Neural progenitor cell (in vitro differentiated cells): Measurements from ENCODE around the gene PNP. TPM values are rescaled to one million over a fixed set of nuclear protein-coding genes. Genes with fewer than 3 reads are reported as not detected.

ENCODE experiments used
- DNase-seq: peaks from one replicate; pipeline ENCODE4 v3.0.0-alpha.2; 2016; ENCODE audit warnings: low spot score
- H2AFZ ChIP-seq: fragments of 200-600 bp; sonication (generic); replicated peaks from 2 replicates; pipeline ENCODE4 v1.6.1; 2016; ENCODE audit warnings: antibody characterized with exemption
- H3F3A ChIP-seq: fragments of 200-600 bp; sonication (generic); 2 replicates; pipeline ENCODE4 v1.6.1; 2016; ENCODE audit warnings: antibody characterized with exemption, low read depth
- H3K27ac ChIP-seq: fragments of 200-600 bp; sonication (generic); 2 replicates; pipeline ENCODE4 v1.5.1; 2016; ENCODE audit warnings: mild to moderate bottlenecking
- H3K27me3 ChIP-seq: fragments of 200-600 bp; sonication (generic); 2 replicates; pipeline ENCODE4 v1.6.1; 2016; ENCODE audit warnings: mild to moderate bottlenecking, moderate library complexity
- H3K36me3 ChIP-seq: fragments of 200-600 bp; sonication (generic); 2 replicates; pipeline ENCODE4 v1.5.1; 2016
- H3K4me1 ChIP-seq: fragments of 200-600 bp; sonication (generic); 2 replicates; pipeline ENCODE4 v1.6.1; 2016; ENCODE audit warnings: mixed run types
- H3K4me2 ChIP-seq: fragments of 200-600 bp; sonication (generic); 2 replicates; pipeline ENCODE4 v1.6.1; 2016
- H3K4me3 ChIP-seq: fragments of 200-600 bp; sonication (generic); 2 replicates; pipeline ENCODE4 v1.5.1; 2016
- H3K79me2 ChIP-seq: fragments of 200-600 bp; sonication (generic); 2 replicates; pipeline ENCODE4 v1.6.1; 2016; ENCODE audit warnings: low read depth
- H3K9ac ChIP-seq: fragments of 200-600 bp; sonication (generic); 2 replicates; pipeline ENCODE4 v1.6.1; 2016
- H3K9me3 ChIP-seq: fragments of 200-600 bp; sonication (generic); 2 replicates; pipeline ENCODE4 v1.5.1; 2016; ENCODE audit warnings: low read depth
- H4K20me1 ChIP-seq: fragments of 200-600 bp; sonication (generic); 2 replicates; pipeline ENCODE4 v1.6.1; 2016; ENCODE audit warnings: low read depth
- H3K27ac Mint-ChIP-seq: 3 replicates; pipeline ENCODE4 v1.8.0; 2021; ENCODE audit warnings: mixed read lengths
- H3K27me3 Mint-ChIP-seq: 2 replicates; pipeline ENCODE4 v1.8.0; 2022; ENCODE audit warnings: low read depth, mild to moderate bottlenecking, inconsistent platforms, moderate library complexity, mixed read lengths; ENCODE audit not compliant: insufficient read depth
- H3K36me3 Mint-ChIP-seq: 3 replicates; pipeline ENCODE4 v1.8.0; 2021; ENCODE audit warnings: mixed read lengths
- H3K4me1 Mint-ChIP-seq: 3 replicates; pipeline ENCODE4 v1.8.0; 2021; ENCODE audit warnings: mixed read lengths
- H3K4me3 Mint-ChIP-seq: 3 replicates; pipeline ENCODE4 v1.8.0; 2021; ENCODE audit warnings: mild to moderate bottlenecking, moderate library complexity, mixed read lengths
- H3K9me3 Mint-ChIP-seq: 3 replicates; pipeline ENCODE4 v1.8.0; 2020; ENCODE audit warnings: mixed read lengths
- CTCF ChIP-seq: fragments of 200-600 bp; sonication (generic); IDR thresholded peaks from 2 replicates; pipeline ENCODE4 v1.5.1; 2017; ENCODE audit warnings: antibody characterized with exemption, mild to moderate bottlenecking
- EZH2 ChIP-seq: fragments of 200-600 bp; sonication (generic); IDR thresholded peaks from 2 replicates; pipeline ENCODE4 v1.6.1; 2017; ENCODE audit warnings: antibody characterized with exemption, mild to moderate bottlenecking, moderate library complexity
- EZH2phosphoT487 ChIP-seq: fragments of 200-600 bp; sonication (generic); IDR thresholded peaks from 2 replicates; pipeline ENCODE4 v1.6.1; 2017; ENCODE audit warnings: antibody characterized with exemption
- total RNA-seq: library from RNA; depleted of rRNA; stranded (reverse); fragments of >200 nt; gene quantifications from 2 replicates; pipeline ENCODE4 v1.2.3, GENCODE V29; 2015; ENCODE audit warnings: low replicate concordance

PNP gene
- total RNA-seq, 1 donor from 2014 or later: 43.6 TPM

- Mint-ChIP-seq H3K4me1 (no peaks in the 10 kb centered on the region), H3K27ac (no peak overlapping the region), H3K27me3 (no peaks in the 10 kb centered on the region), H3K9me3 (peaks cover 13% of the 10 kb centered on the region), H3K4me3 (no peak overlapping the region), H3K36me3 (no peaks in the 10 kb centered on the region)
- Histone ChIP-seq H2AFZ (no peak overlapping the region), H3K36me3 (no peaks in the 10 kb centered on the region), H3K4me1 (no peaks in the 10 kb centered on the region), H3K9me3 (no peaks in the 10 kb centered on the region), H3F3A (no peaks in the 10 kb centered on the region), H3K9ac (no peak overlapping the region), H4K20me1 (no peaks in the 10 kb centered on the region), H3K27ac (no peak overlapping the region), H3K4me2 (no peak overlapping the region), H3K4me3 (no peak overlapping the region), H3K79me2 (no peaks in the 10 kb centered on the region), H3K27me3 (no peaks in the 10 kb centered on the region)
- TF ChIP-seq EZH2 (no peak), EZH2phosphoT487 (no peak), CTCF (no peak)
- no peak for DNase-seq
These were observed 39.2 kb downstream of the PNP start for GRCh38 chr14:20508367-20508766.

GRCh38 chr14:20512177-20512905 is 43.1 kb downstream of the PNP start:
- Histone ChIP-seq H3F3A (no peaks in the 10 kb centered on the region), H3K4me2 (no peak overlapping the region), H2AFZ (no peak overlapping the region), H3K27ac (no peak overlapping the region), H3K36me3 (no peaks in the 10 kb centered on the region), H4K20me1 (no peaks in the 10 kb centered on the region), H3K4me3 (no peak overlapping the region), H3K79me2 (no peaks in the 10 kb centered on the region), H3K27me3 (no peaks in the 10 kb centered on the region), H3K9ac (no peak overlapping the region), H3K9me3 (no peaks in the 10 kb centered on the region), H3K4me1 (no peaks in the 10 kb centered on the region)
- no peak for TF ChIP-seq EZH2phosphoT487
- no peak for TF ChIP-seq CTCF
- no peak for TF ChIP-seq EZH2
- DNase-seq: no peak
- no peak overlapping the region for H3K27ac Mint-ChIP-seq
- no peaks in the 10 kb centered on the region for H3K27me3 Mint-ChIP-seq
- no peak overlapping the region for H3K4me3 Mint-ChIP-seq
- no peaks in the 10 kb centered on the region for H3K36me3 Mint-ChIP-seq
- H3K4me1 Mint-ChIP-seq: no peaks in the 10 kb centered on the region
- H3K9me3 Mint-ChIP-seq: peaks cover 3% of the 10 kb centered on the region

- Mint-ChIP-seq H3K9me3 (no peaks in the 10 kb centered on the region), H3K4me3 (no peak overlapping the region), H3K27me3 (no peaks in the 10 kb centered on the region), H3K36me3 (no peaks in the 10 kb centered on the region), H3K4me1 (no peaks in the 10 kb centered on the region), H3K27ac (no peak overlapping the region)
- H3K4me1 ChIP-seq: no peaks in the 10 kb centered on the region
- H3K79me2 ChIP-seq: no peaks in the 10 kb centered on the region
- TF ChIP-seq CTCF: no peak
- H3K36me3 ChIP-seq: no peaks in the 10 kb centered on the region
- H3K27me3 ChIP-seq: no peaks in the 10 kb centered on the region
- H2AFZ ChIP-seq: no peak overlapping the region
- no peaks in the 10 kb centered on the region for H3K9me3 ChIP-seq
- no peak overlapping the region for H3K4me2 ChIP-seq
- H4K20me1 ChIP-seq: no peaks in the 10 kb centered on the region
- H3K27ac ChIP-seq: no peak overlapping the region
- no peak for DNase-seq
- H3F3A ChIP-seq: no peaks in the 10 kb centered on the region
- no peak overlapping the region for H3K4me3 ChIP-seq
- no peak overlapping the region for H3K9ac ChIP-seq
These were observed 46.6 kb downstream of the PNP start for GRCh38 chr14:20515846-20516245.
